MM.1S (cell line): ENCODE data around the gene OS9.

Source experiments
- EZH2phosphoT487 ChIP-seq: fragments of 300-600 bp; sonication (generic); IDR thresholded peaks from 2 replicates; pipeline ENCODE4 v1.6.1; 2018; ENCODE audit warnings: antibody characterized with exemption, low read length
- TF ChIP-seq, protein P1 (sequence below): fragments of 300-600 bp; sonication (generic); IDR thresholded peaks from 2 replicates; pipeline ENCODE4 v1.5.1; 2016; ENCODE audit warnings: antibody characterized with exemption, low read length, mixed read lengths

DNA sequence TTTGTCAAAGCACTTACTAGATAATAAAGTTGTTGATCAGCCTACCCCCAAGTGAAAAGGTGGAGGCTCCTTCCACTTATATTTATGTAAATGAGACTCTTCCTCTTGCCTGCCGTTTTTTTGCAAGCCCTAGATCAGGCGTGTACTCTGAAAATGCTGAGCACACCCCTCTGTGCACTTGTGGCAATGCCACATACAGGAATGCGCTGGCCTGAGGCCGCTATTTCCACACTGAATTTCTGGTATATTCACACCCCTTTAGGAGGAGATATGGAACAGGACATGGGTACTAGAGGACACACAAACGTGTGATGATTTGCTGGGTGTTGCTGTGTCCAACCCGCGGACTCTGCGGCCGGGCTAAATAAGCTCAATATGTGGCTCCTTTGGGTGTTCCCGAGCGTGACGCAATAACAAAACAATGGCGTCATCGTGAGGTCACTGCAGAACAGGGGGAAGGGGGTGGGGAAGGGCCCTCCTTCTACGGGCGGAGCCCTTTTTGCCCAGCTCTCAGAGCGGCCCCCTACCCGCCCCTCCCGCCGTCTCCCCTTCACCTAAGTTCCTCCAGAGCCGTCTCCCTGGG is 50.4 kb downstream of the OS9 start:
- no peak for TF ChIP-seq EZH2phosphoT487
- TF ChIP-seq, protein P1, sequence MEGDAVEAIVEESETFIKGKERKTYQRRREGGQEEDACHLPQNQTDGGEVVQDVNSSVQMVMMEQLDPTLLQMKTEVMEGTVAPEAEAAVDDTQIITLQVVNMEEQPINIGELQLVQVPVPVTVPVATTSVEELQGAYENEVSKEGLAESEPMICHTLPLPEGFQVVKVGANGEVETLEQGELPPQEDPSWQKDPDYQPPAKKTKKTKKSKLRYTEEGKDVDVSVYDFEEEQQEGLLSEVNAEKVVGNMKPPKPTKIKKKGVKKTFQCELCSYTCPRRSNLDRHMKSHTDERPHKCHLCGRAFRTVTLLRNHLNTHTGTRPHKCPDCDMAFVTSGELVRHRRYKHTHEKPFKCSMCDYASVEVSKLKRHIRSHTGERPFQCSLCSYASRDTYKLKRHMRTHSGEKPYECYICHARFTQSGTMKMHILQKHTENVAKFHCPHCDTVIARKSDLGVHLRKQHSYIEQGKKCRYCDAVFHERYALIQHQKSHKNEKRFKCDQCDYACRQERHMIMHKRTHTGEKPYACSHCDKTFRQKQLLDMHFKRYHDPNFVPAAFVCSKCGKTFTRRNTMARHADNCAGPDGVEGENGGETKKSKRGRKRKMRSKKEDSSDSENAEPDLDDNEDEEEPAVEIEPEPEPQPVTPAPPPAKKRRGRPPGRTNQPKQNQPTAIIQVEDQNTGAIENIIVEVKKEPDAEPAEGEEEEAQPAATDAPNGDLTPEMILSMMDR: no peak
